GM12875 (cell line): ENCODE measurements around the gene OXCT1.
"Not testable (repeated sequence)": the region's sequence is repeated elsewhere in the genome, so short reads cannot be mapped to it uniquely, and the experiment has no call there.

Experiments
- H3K4me3 ChIP-seq: one replicate; pipeline ENCODE4 v1.5.1; 2011; ENCODE audit warnings: low read depth, low read length, control low read depth
- TF ChIP-seq, protein P1 (sequence below): IDR thresholded peaks from 2 replicates; pipeline ENCODE4 v1.5.1; 2011; ENCODE audit warnings: low read depth, mild to moderate bottlenecking, control low read depth, inconsistent platforms, low read length, moderate library complexity, borderline replicate concordance; ENCODE audit not compliant: insufficient read depth

The OXCT1 gene

DNA sequence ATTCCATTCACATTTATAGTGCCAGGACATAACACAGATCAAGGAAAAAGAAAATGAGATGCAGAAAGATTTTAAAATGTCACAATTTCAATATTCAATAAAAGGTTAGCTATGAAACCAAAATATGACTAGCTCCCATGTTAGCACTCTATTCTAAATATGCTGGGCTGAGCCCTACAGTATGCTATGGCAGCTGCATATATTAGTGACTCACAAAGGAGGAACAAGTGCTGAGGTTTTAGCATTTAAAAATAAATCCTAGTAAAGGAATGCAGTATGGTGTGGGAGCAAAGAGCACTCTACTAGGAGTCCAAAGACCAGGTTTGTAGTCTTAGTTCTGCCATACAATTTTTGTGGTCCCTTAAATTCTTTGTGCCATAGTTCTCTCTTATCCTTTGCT lies 118.4 kb downstream of the OXCT1 start:
- TF ChIP-seq, protein P1, sequence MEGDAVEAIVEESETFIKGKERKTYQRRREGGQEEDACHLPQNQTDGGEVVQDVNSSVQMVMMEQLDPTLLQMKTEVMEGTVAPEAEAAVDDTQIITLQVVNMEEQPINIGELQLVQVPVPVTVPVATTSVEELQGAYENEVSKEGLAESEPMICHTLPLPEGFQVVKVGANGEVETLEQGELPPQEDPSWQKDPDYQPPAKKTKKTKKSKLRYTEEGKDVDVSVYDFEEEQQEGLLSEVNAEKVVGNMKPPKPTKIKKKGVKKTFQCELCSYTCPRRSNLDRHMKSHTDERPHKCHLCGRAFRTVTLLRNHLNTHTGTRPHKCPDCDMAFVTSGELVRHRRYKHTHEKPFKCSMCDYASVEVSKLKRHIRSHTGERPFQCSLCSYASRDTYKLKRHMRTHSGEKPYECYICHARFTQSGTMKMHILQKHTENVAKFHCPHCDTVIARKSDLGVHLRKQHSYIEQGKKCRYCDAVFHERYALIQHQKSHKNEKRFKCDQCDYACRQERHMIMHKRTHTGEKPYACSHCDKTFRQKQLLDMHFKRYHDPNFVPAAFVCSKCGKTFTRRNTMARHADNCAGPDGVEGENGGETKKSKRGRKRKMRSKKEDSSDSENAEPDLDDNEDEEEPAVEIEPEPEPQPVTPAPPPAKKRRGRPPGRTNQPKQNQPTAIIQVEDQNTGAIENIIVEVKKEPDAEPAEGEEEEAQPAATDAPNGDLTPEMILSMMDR = no peak
- no peak overlapping the region for H3K4me3 ChIP-seq

DNA sequence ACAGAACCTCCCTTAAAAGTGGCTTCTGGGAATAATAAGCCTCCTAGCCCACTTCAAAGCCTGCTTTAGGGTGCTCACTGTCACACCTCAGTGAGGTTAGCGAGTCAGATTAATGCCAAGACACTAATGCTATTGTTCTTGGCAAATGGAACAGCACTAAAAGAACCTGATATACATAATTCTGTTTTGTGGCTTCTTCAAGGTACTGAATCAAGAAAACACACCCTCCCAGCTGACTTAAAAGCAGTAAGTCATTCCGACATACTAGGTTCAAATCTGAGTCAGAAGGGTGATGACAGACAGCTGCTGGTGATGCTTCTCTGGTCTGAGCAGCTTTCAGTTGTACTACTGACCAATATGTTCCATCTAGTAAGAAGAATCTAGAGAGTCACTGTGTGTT lies 121.6 kb downstream of the OXCT1 start:
- H3K4me3 ChIP-seq = no peak overlapping the region
- TF ChIP-seq, protein P1 = no peak

DNA sequence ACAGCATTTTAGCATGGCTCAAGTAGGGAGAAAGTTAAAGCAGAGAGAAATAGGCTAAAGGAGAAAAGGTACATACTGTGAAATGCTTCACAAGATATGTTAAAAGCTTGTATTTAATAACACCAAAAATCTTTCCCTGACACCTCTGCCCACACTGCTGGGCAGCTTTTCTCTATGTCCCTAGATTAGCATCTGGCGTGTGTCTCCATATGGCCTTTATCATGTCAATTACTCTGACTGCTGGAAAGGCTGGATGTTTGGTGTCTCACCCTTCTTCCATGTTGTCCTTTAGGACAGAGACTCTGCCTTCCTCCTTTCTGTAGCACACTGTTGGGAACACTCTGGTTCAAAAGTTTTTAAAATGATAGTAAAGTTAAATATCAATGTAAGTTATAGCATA lies 122.5 kb downstream of the OXCT1 start:
- TF ChIP-seq, protein P1 = no peak
- no peak overlapping the region for H3K4me3 ChIP-seq

DNA sequence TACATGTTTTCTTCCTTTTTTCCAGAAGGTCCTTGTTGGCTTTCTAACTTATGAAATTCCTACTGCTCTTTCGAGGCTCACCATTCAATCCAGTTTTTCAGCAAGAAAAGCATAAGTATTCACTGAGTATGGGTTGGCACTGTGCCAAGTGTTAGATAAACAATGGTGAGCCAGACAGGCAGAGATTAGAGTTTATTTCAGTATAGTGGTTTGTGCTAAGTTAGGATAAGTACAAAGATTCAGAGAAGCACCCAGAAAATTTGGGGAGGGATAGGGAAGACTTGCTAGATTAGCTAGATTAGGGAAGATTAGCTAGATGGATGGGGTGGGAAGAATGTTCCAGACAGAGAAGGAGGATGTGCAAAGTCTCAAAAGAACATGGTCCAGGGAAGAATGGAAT lies 122.9 kb downstream of the OXCT1 start:
- TF ChIP-seq, protein P1 = no peak

DNA sequence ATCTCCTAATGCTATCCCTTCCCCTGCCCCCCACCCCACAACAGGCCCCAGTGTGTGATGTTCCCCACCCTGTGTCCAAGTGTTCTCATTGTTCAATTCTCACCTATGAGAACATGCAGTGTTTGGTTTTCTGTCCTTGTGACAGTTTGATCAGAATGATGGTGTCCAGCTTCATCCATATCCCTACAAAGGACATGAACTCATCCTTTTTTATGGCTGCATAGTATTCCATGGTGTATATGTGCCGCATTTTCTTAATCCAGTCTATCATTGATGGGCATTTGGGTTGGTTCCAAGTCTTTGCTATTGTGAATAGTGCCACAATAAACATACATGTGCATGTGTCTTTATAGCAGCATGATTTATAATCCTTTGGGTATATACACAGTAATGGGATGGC lies 127.6 kb downstream of the OXCT1 start:
- not testable (repeated sequence) for H3K4me3 ChIP-seq

More for the DNA sequence above, 122.9 kb downstream of the OXCT1 start:
- no peak overlapping the region for H3K4me3 ChIP-seq

DNA sequence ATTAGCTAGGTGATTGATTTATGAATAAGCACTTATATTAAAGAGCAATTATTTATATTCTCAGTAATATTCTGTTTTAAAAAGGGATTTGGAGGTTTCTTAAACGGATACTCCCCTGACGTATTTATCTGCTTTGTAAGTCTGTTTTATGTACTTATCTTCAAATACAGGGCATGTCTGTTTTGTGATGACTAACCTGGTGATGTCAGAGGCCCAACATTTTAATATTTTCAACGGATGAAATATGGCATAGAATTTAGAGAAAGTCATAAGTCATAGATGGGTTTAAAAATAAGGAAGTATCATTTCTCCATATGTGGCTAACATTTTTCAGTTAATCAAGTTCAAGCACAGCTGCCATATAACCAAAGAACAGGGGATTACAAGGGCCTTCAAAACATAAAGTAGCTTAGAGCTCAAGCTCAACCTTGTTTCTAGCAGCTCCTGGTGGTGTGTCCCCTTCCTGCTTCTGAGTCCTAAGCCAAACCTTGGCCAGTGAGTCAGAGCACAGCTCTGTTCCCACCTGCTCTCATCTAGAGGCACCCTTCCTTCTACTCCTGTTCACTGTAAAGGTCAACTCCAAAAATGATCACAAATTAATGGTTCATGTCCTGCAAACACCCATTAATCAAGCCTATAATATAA lies 131.4 kb downstream of the OXCT1 start:
- H3K4me3 ChIP-seq = no peak overlapping the region
- TF ChIP-seq, protein P1 = no peak

DNA sequence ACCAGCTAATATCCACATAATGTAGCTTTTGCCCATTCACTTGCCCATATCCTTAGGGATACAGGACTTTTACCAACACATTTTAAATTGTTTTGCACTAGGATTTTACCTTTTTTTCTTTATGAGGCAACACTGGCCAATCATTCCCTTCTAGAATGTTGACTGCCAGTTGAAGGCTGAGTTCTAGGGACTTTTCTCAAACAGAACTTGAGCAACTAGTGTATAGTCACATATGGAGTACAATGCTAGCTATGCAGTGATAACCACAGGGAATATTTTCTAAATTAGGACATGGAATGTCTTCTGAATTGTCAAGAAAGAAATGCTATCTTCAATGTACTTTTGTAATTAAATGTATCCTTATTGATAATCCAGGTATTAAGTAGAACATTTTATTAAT lies 133.6 kb downstream of the OXCT1 start:
- H3K4me3 ChIP-seq = no peak overlapping the region
- TF ChIP-seq, protein P1 = no peak
